Measurements from ENCODE around the gene SPPL3.
"Not testable (repeated sequence)": the region's sequence is repeated elsewhere in the genome, so short reads cannot be mapped to it uniquely, and the experiment has no call there.

The SPPL3 gene

GRCh38 chr12:120814903-120815429, 89.2 kb downstream of the SPPL3 start:
- DNase-seq: no peak

GRCh38 chr12:120814203-120814902, 89.8 kb downstream of the SPPL3 start:
- no peak for DNase-seq

- DNase-seq: no peak
These were observed 90.5 kb downstream of the SPPL3 start for GRCh38 chr12:120813588-120814153.

GRCh38 chr12:120810021-120810420, 94.1 kb downstream of the SPPL3 start:
- DNase-seq: no peak

GRCh38 chr12:120804428-120804827, 99.7 kb downstream of the SPPL3 start:
- DNase-seq: no peak

- no peak for DNase-seq
These were observed 103.0 kb downstream of the SPPL3 start for GRCh38 chr12:120801146-120801545.

- DNase-seq: no peak
These were observed 103.5 kb downstream of the SPPL3 start for GRCh38 chr12:120800665-120801064.

GRCh38 chr12:120799243-120800045, 104.7 kb downstream of the SPPL3 start:
- no peak for DNase-seq

GRCh38 chr12:120798696-120799095, 105.5 kb downstream of the SPPL3 start:
- DNase-seq: no peak

- DNase-seq: no peak
These were observed 106.2 kb downstream of the SPPL3 start for GRCh38 chr12:120797677-120798642.

GRCh38 chr12:120795441-120796178, 108.5 kb downstream of the SPPL3 start:
- DNase-seq: no peak

GRCh38 chr12:120793357-120793756, 110.8 kb downstream of the SPPL3 start:
- no peak for DNase-seq

- not testable (repeated sequence) for DNase-seq
These were observed 111.7 kb downstream of the SPPL3 start for GRCh38 chr12:120792456-120792855.

GRCh38 chr12:120791669-120792176, 112.4 kb downstream of the SPPL3 start:
- no peak for DNase-seq

- DNase-seq: no peak
These were observed 114.0 kb downstream of the SPPL3 start for GRCh38 chr12:120790114-120790513.

GRCh38 chr12:120787889-120788288, 116.3 kb downstream of the SPPL3 start:
- no peak for DNase-seq

- no peak for DNase-seq
These were observed 119.4 kb downstream of the SPPL3 start for GRCh38 chr12:120784804-120785203.

- no peak for DNase-seq
These were observed 121.0 kb downstream of the SPPL3 start for GRCh38 chr12:120783197-120783596.

- no peak for DNase-seq
These were observed 128.2 kb downstream of the SPPL3 start for GRCh38 chr12:120775862-120776552.

GRCh38 chr12:120774169-120774916, 129.8 kb downstream of the SPPL3 start:
- no peak for DNase-seq

Data from NCI-H446 (cell line).